LNCaP clone FGC (cell line): ENCODE measurements around the gene EFR3B.
"Not testable (repeated sequence)": the region's sequence is repeated elsewhere in the genome, so short reads cannot be mapped to it uniquely, and the experiment has no call there.

Source experiments
- DNase-seq: peaks from one replicate; pipeline ENCODE4 v3.0.0-alpha.2; 2011; ENCODE audit warnings: low read depth
- H3K4me3 ChIP-seq: 2 replicates; pipeline ENCODE4 v1.5.1; 2011; ENCODE audit warnings: mild to moderate bottlenecking, low read depth, low read length, control low read depth
- CTCF ChIP-seq: IDR thresholded peaks from 2 replicates; pipeline ENCODE4 v1.5.1; 2012; ENCODE audit warnings: mild to moderate bottlenecking; ENCODE audit not compliant: control insufficient read depth, insufficient read depth; ENCODE audit errors: extremely low read depth

EFR3B gene

DNA sequence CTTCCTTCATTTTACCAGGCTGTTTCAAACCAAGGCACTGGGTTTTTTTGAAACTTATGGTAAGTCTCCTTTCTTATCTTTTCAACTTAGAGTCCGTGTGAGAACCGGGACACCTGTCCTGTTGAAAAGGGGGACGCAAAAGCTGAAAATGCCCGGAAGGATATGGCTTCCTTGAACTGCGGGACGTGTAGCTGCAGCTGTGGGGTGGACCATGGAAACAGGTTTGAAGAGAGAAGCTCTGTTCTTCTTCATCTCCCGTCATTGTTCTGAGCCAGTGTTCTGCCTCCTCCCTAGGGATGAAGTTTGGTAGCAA lies 40.6 kb upstream of the EFR3B start:
- DNase-seq: no peak
- TF ChIP-seq CTCF: no peak
- no peak overlapping the region for H3K4me3 ChIP-seq

DNA sequence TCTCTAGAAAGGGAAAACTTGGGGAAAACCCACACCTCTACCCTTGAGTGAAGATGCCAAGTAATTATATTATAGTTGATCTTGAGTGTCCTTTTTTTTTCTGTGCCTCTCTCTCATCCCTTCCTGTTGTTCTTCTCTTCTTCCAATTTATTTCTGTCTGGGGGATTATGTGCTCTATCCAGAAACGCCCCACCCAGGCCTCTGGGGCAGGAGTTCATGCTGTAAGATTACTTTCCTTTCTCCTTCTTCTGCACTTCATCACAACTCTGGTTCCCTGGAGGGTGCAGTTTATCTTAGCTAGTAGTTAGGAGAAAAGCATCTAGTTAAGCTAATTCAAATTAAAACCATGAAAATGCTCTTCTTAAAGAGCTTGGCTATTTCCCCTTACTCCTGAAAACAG lies 39.8 kb upstream of the EFR3B start:
- no peak for DNase-seq
- no peak overlapping the region for H3K4me3 ChIP-seq
- TF ChIP-seq CTCF: no peak

GRCh38 chr2:25009954-25010353 lies 31.9 kb upstream of the EFR3B start:
- DNase-seq: no peak
- TF ChIP-seq CTCF: no peak
- no peak overlapping the region for H3K4me3 ChIP-seq

GRCh38 chr2:25011342-25011741 lies 30.5 kb upstream of the EFR3B start:
- DNase-seq, H3K4me3 ChIP-seq: not testable (repeated sequence)

GRCh38 chr2:25014631-25015030 lies 27.2 kb upstream of the EFR3B start:
- no peak overlapping the region for H3K4me3 ChIP-seq
- no peak for DNase-seq
- TF ChIP-seq CTCF: no peak

GRCh38 chr2:25018681-25019080 lies 23.2 kb upstream of the EFR3B start:
- TF ChIP-seq CTCF: no peak
- DNase-seq: no peak
- H3K4me3 ChIP-seq: no peak overlapping the region

GRCh38 chr2:25021791-25022362 lies 20.0 kb upstream of the EFR3B start:
- DNase-seq: no peak
- no peak for TF ChIP-seq CTCF
- no peak overlapping the region for H3K4me3 ChIP-seq

GRCh38 chr2:25023333-25023732 lies 18.5 kb upstream of the EFR3B start:
- H3K4me3 ChIP-seq: no peak overlapping the region
- TF ChIP-seq CTCF: no peak
- DNase-seq: no peak
